ENCODE results near the gene CCL11. TPM values are rescaled to one million over a fixed set of nuclear protein-coding genes. Genes with fewer than 3 reads are reported as not detected.

CCL11 gene
- total RNA-seq, 1 experiment from 2014 or later, result not detected

DNA sequence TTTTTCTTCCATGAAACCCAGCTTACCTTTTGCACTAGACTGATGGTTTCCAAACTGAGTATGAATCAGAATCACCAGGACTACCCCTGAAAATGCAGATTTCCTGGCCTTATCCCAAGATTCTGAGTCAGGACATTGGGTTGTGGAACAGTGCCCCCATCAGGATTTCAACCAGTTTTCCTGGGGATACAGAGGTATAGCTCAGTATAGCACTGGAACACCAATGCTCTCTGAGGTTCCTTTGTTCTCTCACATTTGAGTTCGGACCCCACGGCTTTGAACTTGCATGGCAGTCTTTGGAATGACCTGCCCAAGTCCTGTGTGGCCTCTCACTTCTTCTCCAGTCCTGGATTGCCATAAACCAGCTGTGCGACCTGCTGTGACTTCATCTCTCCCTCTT lies 20.9 kb downstream of the CCL11 start:
- no peak overlapping the region for H3K4me3 ChIP-seq (ENCODE audit: low read depth in 2 of 2, low read length in 2 of 2)
- in situ Hi-C loops (cut with HindIII; ENCODE audit: low pct_unique_long_range_greater_than_20kb, low sequenced_read_pairs), result no loop called here
- H3K27me3 ChIP-seq (ENCODE audit: control insufficient read depth, insufficient read depth, low read length), result no peaks in the 10 kb centered on the region
- ChIA-PET POLR2A (no interaction called here), CTCF (interaction anchor here (0.6 to 1.8 kb wide), 3 partner anchors 51 to 106 kb away, joined by 3 to 10 read pairs (median 10); no protein-coding TSS in a partner anchor)
- no peak for DNase-seq (ENCODE audit: low read depth, low spot score)
- H3K36me3 ChIP-seq (ENCODE audit: control insufficient read depth, insufficient read depth, low read length), result no peaks in the 10 kb centered on the region
- intact Hi-C loops (cut with micrococcal nuclease; ENCODE audit: unreplicated experiment), result loop anchor here (10.0 kb wide), 1 partner anchor 102 kb away; no protein-coding TSS in a partner anchor
- ATAC-seq, result peak; percentile 80; the same call in 1 of the 2 replicates
- H3K27ac ChIP-seq (ENCODE audit: low read length), result no peak overlapping the region
- no TSS peak for BruUV-seq (replicated peaks)
- H3K4me1 ChIP-seq (ENCODE audit: control insufficient read depth, insufficient read depth, low read length), result no peaks in the 10 kb centered on the region
- TF ChIP-seq, protein P1, sequence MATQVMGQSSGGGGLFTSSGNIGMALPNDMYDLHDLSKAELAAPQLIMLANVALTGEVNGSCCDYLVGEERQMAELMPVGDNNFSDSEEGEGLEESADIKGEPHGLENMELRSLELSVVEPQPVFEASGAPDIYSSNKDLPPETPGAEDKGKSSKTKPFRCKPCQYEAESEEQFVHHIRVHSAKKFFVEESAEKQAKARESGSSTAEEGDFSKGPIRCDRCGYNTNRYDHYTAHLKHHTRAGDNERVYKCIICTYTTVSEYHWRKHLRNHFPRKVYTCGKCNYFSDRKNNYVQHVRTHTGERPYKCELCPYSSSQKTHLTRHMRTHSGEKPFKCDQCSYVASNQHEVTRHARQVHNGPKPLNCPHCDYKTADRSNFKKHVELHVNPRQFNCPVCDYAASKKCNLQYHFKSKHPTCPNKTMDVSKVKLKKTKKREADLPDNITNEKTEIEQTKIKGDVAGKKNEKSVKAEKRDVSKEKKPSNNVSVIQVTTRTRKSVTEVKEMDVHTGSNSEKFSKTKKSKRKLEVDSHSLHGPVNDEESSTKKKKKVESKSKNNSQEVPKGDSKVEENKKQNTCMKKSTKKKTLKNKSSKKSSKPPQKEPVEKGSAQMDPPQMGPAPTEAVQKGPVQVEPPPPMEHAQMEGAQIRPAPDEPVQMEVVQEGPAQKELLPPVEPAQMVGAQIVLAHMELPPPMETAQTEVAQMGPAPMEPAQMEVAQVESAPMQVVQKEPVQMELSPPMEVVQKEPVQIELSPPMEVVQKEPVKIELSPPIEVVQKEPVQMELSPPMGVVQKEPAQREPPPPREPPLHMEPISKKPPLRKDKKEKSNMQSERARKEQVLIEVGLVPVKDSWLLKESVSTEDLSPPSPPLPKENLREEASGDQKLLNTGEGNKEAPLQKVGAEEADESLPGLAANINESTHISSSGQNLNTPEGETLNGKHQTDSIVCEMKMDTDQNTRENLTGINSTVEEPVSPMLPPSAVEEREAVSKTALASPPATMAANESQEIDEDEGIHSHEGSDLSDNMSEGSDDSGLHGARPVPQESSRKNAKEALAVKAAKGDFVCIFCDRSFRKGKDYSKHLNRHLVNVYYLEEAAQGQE (IDR thresholded peaks at IDR 0.05; ENCODE audit: insufficient read depth in 1 of 2, low read depth in 2 of 2, low read length in 1 of 2), result no peak
- TF ChIP-seq, protein P2, sequence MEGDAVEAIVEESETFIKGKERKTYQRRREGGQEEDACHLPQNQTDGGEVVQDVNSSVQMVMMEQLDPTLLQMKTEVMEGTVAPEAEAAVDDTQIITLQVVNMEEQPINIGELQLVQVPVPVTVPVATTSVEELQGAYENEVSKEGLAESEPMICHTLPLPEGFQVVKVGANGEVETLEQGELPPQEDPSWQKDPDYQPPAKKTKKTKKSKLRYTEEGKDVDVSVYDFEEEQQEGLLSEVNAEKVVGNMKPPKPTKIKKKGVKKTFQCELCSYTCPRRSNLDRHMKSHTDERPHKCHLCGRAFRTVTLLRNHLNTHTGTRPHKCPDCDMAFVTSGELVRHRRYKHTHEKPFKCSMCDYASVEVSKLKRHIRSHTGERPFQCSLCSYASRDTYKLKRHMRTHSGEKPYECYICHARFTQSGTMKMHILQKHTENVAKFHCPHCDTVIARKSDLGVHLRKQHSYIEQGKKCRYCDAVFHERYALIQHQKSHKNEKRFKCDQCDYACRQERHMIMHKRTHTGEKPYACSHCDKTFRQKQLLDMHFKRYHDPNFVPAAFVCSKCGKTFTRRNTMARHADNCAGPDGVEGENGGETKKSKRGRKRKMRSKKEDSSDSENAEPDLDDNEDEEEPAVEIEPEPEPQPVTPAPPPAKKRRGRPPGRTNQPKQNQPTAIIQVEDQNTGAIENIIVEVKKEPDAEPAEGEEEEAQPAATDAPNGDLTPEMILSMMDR (IDR thresholded peaks at IDR 0.05), result peak; percentile 35
- no peaks in the 10 kb centered on the region for H3K9me3 ChIP-seq (ENCODE audit: control insufficient read depth, insufficient read depth, low read depth, low read length)

DNA sequence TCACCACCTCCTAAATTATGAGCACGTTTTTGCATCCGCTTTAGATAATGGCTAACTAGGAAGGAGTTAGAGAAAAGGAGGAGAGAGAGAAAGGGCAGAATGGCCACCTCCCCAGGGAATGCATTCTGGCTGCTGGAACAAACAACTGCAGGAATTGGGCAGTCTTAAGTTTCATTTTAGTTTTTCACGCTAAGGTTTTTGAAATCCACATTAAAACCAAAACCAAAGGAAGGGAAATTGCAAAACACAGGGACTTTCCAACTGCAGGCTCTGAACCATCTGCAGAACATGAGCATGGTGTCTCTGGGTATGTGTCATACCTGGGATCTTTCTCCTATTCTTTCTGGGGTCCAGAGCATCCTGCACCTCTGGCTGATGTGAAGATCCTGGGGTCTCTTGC lies 21.6 kb downstream of the CCL11 start:
- no peaks in the 10 kb centered on the region for H3K4me1 ChIP-seq (ENCODE audit: control insufficient read depth, insufficient read depth, low read length)
- H3K27me3 ChIP-seq (ENCODE audit: control insufficient read depth, insufficient read depth, low read length), result no peaks in the 10 kb centered on the region
- no peaks in the 10 kb centered on the region for H3K9me3 ChIP-seq (ENCODE audit: control insufficient read depth, insufficient read depth, low read depth, low read length)
- TF ChIP-seq SIN3A (IDR thresholded peaks at IDR 0.05; ENCODE audit: borderline replicate concordance, insufficient read depth, low read depth, low read length) (no peak), TCF7L2 (IDR thresholded peaks at IDR 0.05; ENCODE audit: low read depth, low read length) (no peak), POLR2AphosphoS5 (IDR thresholded peaks at IDR 0.05; ENCODE audit: low read depth, low read length) (no peak)
- TF ChIP-seq, protein P1 (IDR thresholded peaks at IDR 0.05; ENCODE audit: insufficient read depth in 1 of 2, low read depth in 2 of 2, low read length in 1 of 2), result no peak
- TF ChIP-seq, protein P2 (IDR thresholded peaks at IDR 0.05), result no peak
- ATAC-seq (no peak), DNase-seq (ENCODE audit: low read depth, low spot score) (no peak)
- in situ Hi-C loops (cut with HindIII; ENCODE audit: low pct_unique_long_range_greater_than_20kb, low sequenced_read_pairs), result no loop called here
- POLR2A ChIA-PET, result no interaction called here
- no peak overlapping the region for H3K27ac ChIP-seq (ENCODE audit: low read length)
- no TSS peak for BruUV-seq (replicated peaks)
- CTCF ChIA-PET, result interaction anchor here (1.4 to 1.8 kb wide), 2 partner anchors 54 to 106 kb away, joined by 10 read pairs; no protein-coding TSS in a partner anchor
- no peaks in the 10 kb centered on the region for H3K36me3 ChIP-seq (ENCODE audit: control insufficient read depth, insufficient read depth, low read length)
- no peak overlapping the region for H3K4me3 ChIP-seq (ENCODE audit: low read depth in 2 of 2, low read length in 2 of 2)
- intact Hi-C loops (cut with micrococcal nuclease; ENCODE audit: unreplicated experiment), result loop anchor here (10.0 kb wide), 1 partner anchor 102 kb away; no protein-coding TSS in a partner anchor

All from Panc1 (cell line).